CD4-positive, alpha-beta T cell (primary cell): Measurements from ENCODE around the gene HOOK2. TPM values are rescaled to one million over a fixed set of nuclear protein-coding genes. Genes with fewer than 3 reads are reported as not detected.

Experiments used
- ATAC-seq: fragments of 200-7000 bp; cut with Tn5 transposase; one replicate; pipeline ENCODE4 v1.10.0; 2022; ENCODE audit warnings: mild to moderate bottlenecking; ENCODE audit not compliant: poor library complexity
- CTCF ChIA-PET: fragments of 350-600 bp; sonication (Branson Sonifier 250); formaldehyde crosslinking; loops from one replicate; lab custom pipeline; 2021; ENCODE audit warnings: antibody characterized with exemption, inconsistent platforms; lab: Charles Lee
- POLR2A ChIA-PET: fragments of 350-600 bp; sonication (Branson Sonifier 250); formaldehyde crosslinking; loops from one replicate; lab custom pipeline; 2021; ENCODE audit warnings: antibody characterized with exemption, inconsistent platforms; lab: Charles Lee
- DNase-seq, 14 experiments: peaks; one replicate each; pipeline ENCODE4 v3.0.0-alpha.2; 2013 to 2020; ENCODE audit warnings: mixed read lengths in 2 of 14
- H3K27ac ChIP-seq, 2 donors: one replicate each; pipeline versions ENCODE4 v1.5.1 to v1.7.0; 2013; ENCODE audit warnings: low read length in 2 of 2, low read depth in 1 of 2, mild to moderate bottlenecking in 1 of 2
- H3K27me3 ChIP-seq, 2 experiments: 1 replicate in 1 of 2; 2 replicates in 1 of 2; pipeline versions ENCODE4 v1.6.1 to v1.7.0; 2013; ENCODE audit warnings: low read length in 2 of 2, control low read depth in 1 of 2, mild to moderate bottlenecking in 1 of 2, moderate library complexity in 1 of 2; ENCODE audit not compliant: insufficient read depth in 2 of 2, control insufficient read depth in 1 of 2
- H3K36me3 ChIP-seq: one replicate; pipeline ENCODE4 v1.6.1; 2013; ENCODE audit warnings: low read length, control low read depth; ENCODE audit not compliant: insufficient read depth
- H3K4me1 ChIP-seq: one replicate; pipeline ENCODE4 v1.6.1; 2013; ENCODE audit warnings: low read length, control low read depth; ENCODE audit not compliant: insufficient read depth
- H3K4me3 ChIP-seq: one replicate; pipeline ENCODE4 v1.5.1; 2013; ENCODE audit warnings: mild to moderate bottlenecking, low read length, moderate library complexity
- H3K9me3 ChIP-seq, 2 experiments: 1 replicate in 1 of 2; 2 replicates in 1 of 2; pipeline versions ENCODE4 v1.6.1 to v1.7.0; 2013; ENCODE audit warnings: low read length in 2 of 2, mild to moderate bottlenecking in 2 of 2, control low read depth in 1 of 2, moderate library complexity in 1 of 2; ENCODE audit not compliant: control insufficient read depth in 1 of 2, insufficient read depth in 1 of 2
- H3K27ac Mint-ChIP-seq: one replicate; pipeline ENCODE4 v1.8.0; 2020; ENCODE audit warnings: mixed read lengths
- H3K27me3 Mint-ChIP-seq: one replicate; pipeline ENCODE4 v1.8.0; 2021; ENCODE audit warnings: mixed read lengths
- H3K36me3 Mint-ChIP-seq: one replicate; pipeline ENCODE4 v1.8.0; 2021; ENCODE audit warnings: low read depth, mixed read lengths
- H3K4me1 Mint-ChIP-seq: one replicate; pipeline ENCODE4 v1.8.0; 2021; ENCODE audit warnings: low read depth, mixed read lengths
- H3K4me3 Mint-ChIP-seq: one replicate; pipeline ENCODE4 v1.8.0; 2020; ENCODE audit warnings: mild to moderate bottlenecking, mixed read lengths
- H3K9me3 Mint-ChIP-seq: one replicate; pipeline ENCODE4 v1.8.0; 2020; ENCODE audit warnings: mixed read lengths
- CTCF ChIP-seq: fragments of 200-600 bp; IDR thresholded peaks from one replicate; pipeline ENCODE4 v1.8.0; 2022; ENCODE audit warnings: antibody characterized with exemption, mild to moderate bottlenecking
- intact Hi-C, 2 experiments: fragments of 100-400 bp; cut with DNase I in 1 of 2; cut with micrococcal nuclease in 1 of 2; formaldehyde crosslinking; loops; one replicate each; pipeline versions ENCODE4 v1.15.1 to v1.9.0; 2023 to 2025; cut with DNase I, micrococcal nuclease
- total RNA-seq, 174 experiments: library from RNA in 2 of 174; stranded (reverse) in 2 of 174; gene quantifications; one replicate each; pipeline ENCODE4 v1.2.3 and lab custom pipeline; 2021 to 2026

The HOOK2 gene
- total RNA-seq, 2 experiments from 2014 or later = 14.8 to 17.0 TPM

DNA sequence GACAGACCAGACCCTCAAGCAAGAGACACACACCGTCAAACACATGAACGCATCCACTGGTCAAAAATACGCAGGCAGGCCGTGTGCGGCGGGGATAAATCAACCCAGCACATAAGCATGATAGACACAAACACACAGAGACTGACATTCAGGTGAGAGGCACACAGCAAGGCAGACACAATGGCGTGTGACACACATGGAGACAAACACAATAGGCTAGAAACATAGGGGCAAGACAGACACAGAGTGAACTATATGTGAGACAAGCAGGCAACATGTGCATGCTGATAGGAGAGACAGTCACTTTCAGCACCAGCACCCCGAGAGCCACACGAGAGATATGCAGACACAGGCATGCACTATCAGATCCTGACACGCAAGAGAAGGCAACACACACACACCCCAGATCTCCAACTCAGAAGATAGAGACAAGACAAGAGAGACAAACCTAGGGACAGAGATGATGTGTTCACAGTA is 9.1 kb upstream of the HOOK2 start:
- DNase-seq (peak in 6 of 14 experiments; percentile 26 to 75 (median 46)), ATAC-seq (peak; percentile 19)
- Mint-ChIP-seq H3K9me3 (no peaks in the 10 kb centered on the region), H3K27ac (no peak overlapping the region), H3K4me3 (no peak overlapping the region), H3K4me1 (peaks cover 38% of the 10 kb centered on the region), H3K27me3 (no peaks in the 10 kb centered on the region), H3K36me3 (no peaks in the 10 kb centered on the region)
- H3K4me1 ChIP-seq = peaks cover 78% of the 10 kb centered on the region
- no peaks in the 10 kb centered on the region for H3K36me3 ChIP-seq
- ChIA-PET POLR2A (no interaction called here), CTCF (no interaction called here)
- H3K9me3 ChIP-seq = no peaks in the 10 kb centered on the region
- H3K27ac ChIP-seq = peak overlapping the region; percentile 91 to 98
- no peak overlapping the region for H3K4me3 ChIP-seq
- H3K27me3 ChIP-seq = no peaks in the 10 kb centered on the region
- no peak for TF ChIP-seq CTCF
- intact Hi-C loops = loop anchor here in 1 of 2 experiments (10.0 kb wide), 1 partner anchor 150 kb away; the partner anchor contains the start of genes CALR and FARSA

- DNase-seq = peak in 4 of 14 experiments; percentile 26 to 61 (median 52)
- Mint-ChIP-seq H3K27me3 (no peaks in the 10 kb centered on the region), H3K27ac (no peak overlapping the region), H3K36me3 (no peaks in the 10 kb centered on the region), H3K9me3 (no peaks in the 10 kb centered on the region), H3K4me1 (peaks cover 37% of the 10 kb centered on the region), H3K4me3 (peak overlapping the region; percentile 74)
- Histone ChIP-seq H3K36me3 (no peaks in the 10 kb centered on the region), H3K27me3 (no peaks in the 10 kb centered on the region), H3K27ac (peak overlapping the region; percentile 91 to 98), H3K4me3 (no peak overlapping the region), H3K4me1 (peaks cover 78% of the 10 kb centered on the region), H3K9me3 (no peaks in the 10 kb centered on the region)
- CTCF ChIA-PET = interaction anchor here (1.8 kb wide), 1 partner anchor 9 kb away, joined by 14 read pairs; no protein-coding TSS in a partner anchor
- POLR2A ChIA-PET = interaction anchor here (1.3 to 3.9 kb wide), 2 partner anchors 9 to 10 kb away, joined by 3 to 348 read pairs; partner anchors contain the start of gene JUNB
- no peak for ATAC-seq
- no peak for TF ChIP-seq CTCF
- intact Hi-C loops = loop anchor here in 1 of 2 experiments (2.0 to 10.0 kb wide), 2 partner anchors 151 to 369 kb away; partner anchors contain the start of genes CALR and FARSA
Observed at GRCh38 chr19:12783849-12784393, 8.6 kb upstream of the HOOK2 start.

DNA sequence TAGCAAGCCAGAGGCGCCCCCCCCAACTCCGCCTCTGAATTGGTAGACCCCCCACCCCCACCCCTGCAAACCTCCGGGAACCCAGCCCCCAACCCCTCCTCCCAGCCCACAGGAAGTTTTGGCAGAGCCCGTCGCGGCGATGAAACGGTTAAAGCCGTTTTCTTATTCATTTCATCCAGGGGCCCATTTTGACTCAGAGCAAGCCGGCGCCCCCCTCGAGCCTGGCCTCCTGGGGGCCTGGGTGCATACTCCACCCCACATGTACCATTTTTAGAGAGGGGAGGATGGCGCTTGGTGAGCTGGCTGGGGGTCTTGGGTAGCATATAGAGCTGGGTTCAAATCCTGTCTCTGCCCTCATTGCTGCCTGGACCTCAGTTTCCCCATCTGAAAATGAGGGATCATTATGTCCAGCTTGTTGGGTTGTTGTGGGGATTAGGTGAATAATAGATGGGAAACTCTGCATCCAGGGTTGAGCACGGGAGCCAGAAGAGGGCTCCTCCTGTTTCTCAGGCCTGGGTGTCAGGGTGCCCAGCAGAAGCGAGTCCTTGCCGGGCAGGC is 8.0 kb upstream of the HOOK2 start:
- ATAC-seq (no peak), DNase-seq (peak in 3 of 14 experiments; percentile 19 to 56 (median 40))
- Histone ChIP-seq H3K9me3 (no peaks in the 10 kb centered on the region), H3K27ac (peak overlapping the region; percentile 91 to 98), H3K4me3 (peak overlapping the region; percentile 61), H3K27me3 (no peaks in the 10 kb centered on the region), H3K36me3 (no peaks in the 10 kb centered on the region), H3K4me1 (peaks cover 78% of the 10 kb centered on the region)
- Mint-ChIP-seq H3K27me3 (no peaks in the 10 kb centered on the region), H3K27ac (no peak overlapping the region), H3K9me3 (no peaks in the 10 kb centered on the region), H3K4me1 (peaks cover 37% of the 10 kb centered on the region), H3K36me3 (no peaks in the 10 kb centered on the region), H3K4me3 (peak overlapping the region; percentile 74)
- TF ChIP-seq CTCF = no peak
- ChIA-PET CTCF (interaction anchor here (1.8 to 2.1 kb wide), 2 partner anchors 10 to 13 kb away, joined by 14 to 16 read pairs; no protein-coding TSS in a partner anchor), POLR2A (interaction anchor here (1.3 to 3.9 kb wide), 7 partner anchors 10 to 321 kb away, joined by 3 to 348 read pairs (median 4); partner anchors contain the start of genes JUNB, RNASEH2A and TRIR)
- intact Hi-C loops = loop anchor here in 1 of 2 experiments (2.0 to 10.0 kb wide), 2 partner anchors 151 to 369 kb away; partner anchors contain the start of genes CALR and FARSA
